ENCODE results near the gene KCNIP4. TPM values are rescaled to one million over a fixed set of nuclear protein-coding genes. Genes with fewer than 3 reads are reported as not detected.

KCNIP4 gene
- total and polyA plus RNA-seq, 9 of the 15 experiments (the other 6 are each of a cell fraction or from before 2014, with no cell fraction given) = 0.25 to 0.41 TPM; not detected in 7

DNA sequence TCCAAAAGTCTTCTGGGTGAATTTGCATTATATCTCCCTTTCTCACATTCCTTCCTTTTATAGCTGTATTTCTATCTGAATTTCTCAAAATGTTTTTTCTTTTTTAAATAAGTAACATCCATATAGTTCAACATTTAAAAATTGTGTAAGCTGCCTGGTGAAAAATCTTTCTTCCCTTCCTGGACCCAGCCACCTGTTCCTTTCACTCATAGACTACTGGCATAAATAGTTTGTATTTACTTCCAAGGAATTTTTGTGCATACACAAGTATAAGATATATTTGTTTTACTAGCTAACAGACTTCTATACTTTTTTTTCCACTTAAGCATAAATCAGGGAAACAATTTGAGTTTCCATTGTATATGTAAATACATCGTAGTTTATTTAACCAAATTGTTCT lies 1212.6 kb downstream of the KCNIP4 start:
- ATAC-seq = no peak

DNA sequence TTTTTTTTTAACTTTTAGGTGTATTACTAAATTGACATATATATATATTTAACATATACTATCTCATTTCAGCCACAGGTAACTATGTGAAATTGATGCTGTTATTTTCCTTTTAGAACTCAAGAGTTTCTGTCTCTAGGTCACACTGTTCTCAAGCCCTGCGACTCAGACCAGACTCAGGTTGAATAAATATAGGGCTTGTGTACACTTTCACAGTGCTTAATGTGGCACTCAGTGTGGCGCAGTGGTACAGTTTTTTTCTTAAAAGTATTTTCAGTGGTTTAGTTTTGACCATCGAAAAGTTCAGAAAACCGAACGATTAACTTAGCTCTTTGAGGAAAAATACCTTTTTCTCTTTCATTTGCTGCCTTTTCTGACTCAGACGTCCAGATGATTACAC lies 1223.7 kb downstream of the KCNIP4 start:
- ATAC-seq (no peak), FAIRE-seq (no peak), DNase-seq (ENCODE audit: extremely low read depth in 1 of 4, low spot score in 3 of 4) (no peak)
- in situ Hi-C loops (cut with MboI) (no loop called here), intact Hi-C loops (cut with micrococcal nuclease) (no loop called here)
- BruUV-seq (replicated peaks) = no TSS peak
- ChIA-PET POLR2A (no interaction called here), CTCF (ENCODE audit: low intra/inter-chr PET ratio) (no interaction called here)
- WGBS (ENCODE audit: insufficient coverage, low coverage, missing lambda C conversion rate) = 77% methylated on average over 6 of the region's 6 CpGs
- TF ChIP-seq ZC3H4 (CRISPR knock-in tag; IDR thresholded peaks at IDR 0.05; ENCODE audit: borderline replicate concordance) (no peak), MTA2 (IDR thresholded peaks at IDR 0.05; ENCODE audit: low read depth) (no peak), PHF20 (IDR thresholded peaks at IDR 0.05; ENCODE audit: partially characterized antibody) (no peak)
- TF ChIP-seq, protein P1, sequence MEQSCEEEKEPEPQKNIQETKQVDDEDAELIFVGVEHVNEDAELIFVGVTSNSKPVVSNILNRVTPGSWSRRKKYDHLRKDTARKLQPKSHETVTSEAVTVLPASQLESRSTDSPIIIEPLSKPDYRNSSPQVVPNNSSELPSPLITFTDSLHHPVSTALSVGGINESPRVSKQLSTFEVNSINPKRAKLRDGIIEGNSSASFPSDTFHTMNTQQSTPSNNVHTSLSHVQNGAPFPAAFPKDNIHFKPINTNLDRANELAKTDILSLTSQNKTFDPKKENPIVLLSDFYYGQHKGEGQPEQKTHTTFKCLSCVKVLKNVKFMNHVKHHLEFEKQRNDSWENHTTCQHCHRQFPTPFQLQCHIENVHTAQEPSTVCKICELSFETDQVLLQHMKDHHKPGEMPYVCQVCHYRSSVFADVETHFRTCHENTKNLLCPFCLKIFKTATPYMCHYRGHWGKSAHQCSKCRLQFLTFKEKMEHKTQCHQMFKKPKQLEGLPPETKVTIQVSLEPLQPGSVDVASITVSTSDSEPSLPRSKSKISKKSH (CRISPR knock-in tag; IDR thresholded peaks at IDR 0.05) = no peak
- TF ChIP-seq, protein P2, sequence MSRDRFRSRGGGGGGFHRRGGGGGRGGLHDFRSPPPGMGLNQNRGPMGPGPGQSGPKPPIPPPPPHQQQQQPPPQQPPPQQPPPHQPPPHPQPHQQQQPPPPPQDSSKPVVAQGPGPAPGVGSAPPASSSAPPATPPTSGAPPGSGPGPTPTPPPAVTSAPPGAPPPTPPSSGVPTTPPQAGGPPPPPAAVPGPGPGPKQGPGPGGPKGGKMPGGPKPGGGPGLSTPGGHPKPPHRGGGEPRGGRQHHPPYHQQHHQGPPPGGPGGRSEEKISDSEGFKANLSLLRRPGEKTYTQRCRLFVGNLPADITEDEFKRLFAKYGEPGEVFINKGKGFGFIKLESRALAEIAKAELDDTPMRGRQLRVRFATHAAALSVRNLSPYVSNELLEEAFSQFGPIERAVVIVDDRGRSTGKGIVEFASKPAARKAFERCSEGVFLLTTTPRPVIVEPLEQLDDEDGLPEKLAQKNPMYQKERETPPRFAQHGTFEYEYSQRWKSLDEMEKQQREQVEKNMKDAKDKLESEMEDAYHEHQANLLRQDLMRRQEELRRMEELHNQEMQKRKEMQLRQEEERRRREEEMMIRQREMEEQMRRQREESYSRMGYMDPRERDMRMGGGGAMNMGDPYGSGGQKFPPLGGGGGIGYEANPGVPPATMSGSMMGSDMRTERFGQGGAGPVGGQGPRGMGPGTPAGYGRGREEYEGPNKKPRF (IDR thresholded peaks at IDR 0.05; ENCODE audit: low read depth, low read length) = no peak
- H3K27me3 ChIP-seq (ENCODE audit: control insufficient read depth in 2 of 2, insufficient read depth in 2 of 2, low read length in 2 of 2) = no peaks in the 10 kb centered on the region
- no peak overlapping the region for H3K4me3 ChIP-seq
- peaks cover 65% of the 10 kb centered on the region for H3K36me3 ChIP-seq (ENCODE audit: control insufficient read depth, insufficient read depth, low read length)
- H3K4me1 ChIP-seq (replicated peaks in 1 of 2; ENCODE audit: control insufficient read depth in 2 of 2, insufficient read depth in 2 of 2, low read length in 2 of 2) = peaks cover 0 to 3% of the 10 kb centered on the region in 2 experiments; a peak in 1 of 5 replicates
- no peaks in the 10 kb centered on the region for H3K79me2 ChIP-seq (ENCODE audit: control insufficient read depth, insufficient read depth, low read length)
- no peaks in the 10 kb centered on the region for H4K20me1 ChIP-seq (replicated peaks; ENCODE audit: control insufficient read depth, insufficient read depth, low read length)
- no peaks in the 10 kb centered on the region for H3K9me3 ChIP-seq (replicated peaks; ENCODE audit: control insufficient read depth, insufficient read depth, low read depth, low read length)
- no peak overlapping the region for H3K27ac ChIP-seq (ENCODE audit: extremely low read depth, low read depth, low read length)
- H2AFZ ChIP-seq (ENCODE audit: low read depth, low read length) = no peak overlapping the region
- H3K4me2 ChIP-seq (ENCODE audit: insufficient read depth, low read length) = no peak overlapping the region
- H3K9ac ChIP-seq (ENCODE audit: insufficient read depth in 1 of 2, low read depth in 2 of 2, low read length in 2 of 2) = no peak overlapping the region
- H3K9me1 ChIP-seq (ENCODE audit: control insufficient read depth, insufficient read depth, low read length) = no peaks in the 10 kb centered on the region

More for the DNA sequence above, 1212.6 kb downstream of the KCNIP4 start:
- ChIA-PET CTCF (ENCODE audit: low intra/inter-chr PET ratio) (no interaction called here), POLR2A (interaction anchor here (0.6 kb wide), 1 partner anchor 368 kb away, joined by 3 read pairs; no protein-coding TSS in a partner anchor)
- FAIRE-seq = no peak
- DNase-seq (ENCODE audit: extremely low read depth in 1 of 4, low spot score in 3 of 4) = no peak
- no peaks in the 10 kb centered on the region for H3K4me1 ChIP-seq (replicated peaks in 1 of 2; ENCODE audit: control insufficient read depth in 2 of 2, insufficient read depth in 2 of 2, low read length in 2 of 2)
- no TSS peak for BruUV-seq (replicated peaks)
- intact Hi-C loops (cut with micrococcal nuclease) (no loop called here), in situ Hi-C loops (cut with MboI) (no loop called here)
- TF ChIP-seq MEF2D (tag; conservative IDR thresholded peaks at IDR 0.05; ENCODE audit: low read depth) = no peak
- no peak for TF ChIP-seq ZZZ3 (IDR thresholded peaks at IDR 0.05)
- TF ChIP-seq ZNF347 (CRISPR knock-in tag; IDR thresholded peaks at IDR 0.05; ENCODE audit: low read depth) = no peak
- TF ChIP-seq RBM39 (optimal IDR thresholded peaks at IDR 0.05; ENCODE audit: low read depth, low read length) = no peak
- no peak for TF ChIP-seq ZNF282 (CRISPR knock-in tag; IDR thresholded peaks at IDR 0.05)
- TF ChIP-seq LCOR (CRISPR knock-in tag; IDR thresholded peaks at IDR 0.05) = no peak
- TF ChIP-seq, protein P3, sequence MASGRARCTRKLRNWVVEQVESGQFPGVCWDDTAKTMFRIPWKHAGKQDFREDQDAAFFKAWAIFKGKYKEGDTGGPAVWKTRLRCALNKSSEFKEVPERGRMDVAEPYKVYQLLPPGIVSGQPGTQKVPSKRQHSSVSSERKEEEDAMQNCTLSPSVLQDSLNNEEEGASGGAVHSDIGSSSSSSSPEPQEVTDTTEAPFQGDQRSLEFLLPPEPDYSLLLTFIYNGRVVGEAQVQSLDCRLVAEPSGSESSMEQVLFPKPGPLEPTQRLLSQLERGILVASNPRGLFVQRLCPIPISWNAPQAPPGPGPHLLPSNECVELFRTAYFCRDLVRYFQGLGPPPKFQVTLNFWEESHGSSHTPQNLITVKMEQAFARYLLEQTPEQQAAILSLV (tag; IDR thresholded peaks at IDR 0.05) = no peak
- TF ChIP-seq HMGN3 (IDR thresholded peaks at IDR 0.05; ENCODE audit: borderline replicate concordance, extremely low read depth, insufficient read length, low read depth, low read length) = no peak
- H3K27me3 ChIP-seq (ENCODE audit: control insufficient read depth in 2 of 2, insufficient read depth in 2 of 2, low read length in 2 of 2) = no peaks in the 10 kb centered on the region
- H3K36me3 ChIP-seq (ENCODE audit: control insufficient read depth, insufficient read depth, low read length) = peaks cover 34% of the 10 kb centered on the region
- no peak overlapping the region for H3K4me2 ChIP-seq (ENCODE audit: insufficient read depth, low read length)
- no peak overlapping the region for H3K9ac ChIP-seq (ENCODE audit: insufficient read depth in 1 of 2, low read depth in 2 of 2, low read length in 2 of 2)
- 100% methylated on average over 1 of the region's 1 CpG for WGBS (ENCODE audit: insufficient coverage, low coverage, missing lambda C conversion rate)
- H3K4me3 ChIP-seq = no peak overlapping the region
- H3K9me1 ChIP-seq (ENCODE audit: control insufficient read depth, insufficient read depth, low read length) = no peaks in the 10 kb centered on the region
- H3K79me2 ChIP-seq (ENCODE audit: control insufficient read depth, insufficient read depth, low read length) = no peaks in the 10 kb centered on the region
- H3K9me3 ChIP-seq (replicated peaks; ENCODE audit: control insufficient read depth, insufficient read depth, low read depth, low read length) = peaks cover 8% of the 10 kb centered on the region; the same call in 1 of the 2 replicates
- no peaks in the 10 kb centered on the region for H4K20me1 ChIP-seq (replicated peaks; ENCODE audit: control insufficient read depth, insufficient read depth, low read length)
- H2AFZ ChIP-seq (ENCODE audit: low read depth, low read length) = no peak overlapping the region
- no peak overlapping the region for H3K27ac ChIP-seq (ENCODE audit: extremely low read depth, low read depth, low read length)
